HG03097 (cell line): ENCODE results near the gene PLCH2.

Experiments used
- ATAC-seq: cut with Tn5 transposase; IDR thresholded peaks from one replicate; pipeline ENCODE4 v1.9.1; 2021; ENCODE audit not compliant: unreplicated experiment, low FRiP score

Gene PLCH2, protein sequence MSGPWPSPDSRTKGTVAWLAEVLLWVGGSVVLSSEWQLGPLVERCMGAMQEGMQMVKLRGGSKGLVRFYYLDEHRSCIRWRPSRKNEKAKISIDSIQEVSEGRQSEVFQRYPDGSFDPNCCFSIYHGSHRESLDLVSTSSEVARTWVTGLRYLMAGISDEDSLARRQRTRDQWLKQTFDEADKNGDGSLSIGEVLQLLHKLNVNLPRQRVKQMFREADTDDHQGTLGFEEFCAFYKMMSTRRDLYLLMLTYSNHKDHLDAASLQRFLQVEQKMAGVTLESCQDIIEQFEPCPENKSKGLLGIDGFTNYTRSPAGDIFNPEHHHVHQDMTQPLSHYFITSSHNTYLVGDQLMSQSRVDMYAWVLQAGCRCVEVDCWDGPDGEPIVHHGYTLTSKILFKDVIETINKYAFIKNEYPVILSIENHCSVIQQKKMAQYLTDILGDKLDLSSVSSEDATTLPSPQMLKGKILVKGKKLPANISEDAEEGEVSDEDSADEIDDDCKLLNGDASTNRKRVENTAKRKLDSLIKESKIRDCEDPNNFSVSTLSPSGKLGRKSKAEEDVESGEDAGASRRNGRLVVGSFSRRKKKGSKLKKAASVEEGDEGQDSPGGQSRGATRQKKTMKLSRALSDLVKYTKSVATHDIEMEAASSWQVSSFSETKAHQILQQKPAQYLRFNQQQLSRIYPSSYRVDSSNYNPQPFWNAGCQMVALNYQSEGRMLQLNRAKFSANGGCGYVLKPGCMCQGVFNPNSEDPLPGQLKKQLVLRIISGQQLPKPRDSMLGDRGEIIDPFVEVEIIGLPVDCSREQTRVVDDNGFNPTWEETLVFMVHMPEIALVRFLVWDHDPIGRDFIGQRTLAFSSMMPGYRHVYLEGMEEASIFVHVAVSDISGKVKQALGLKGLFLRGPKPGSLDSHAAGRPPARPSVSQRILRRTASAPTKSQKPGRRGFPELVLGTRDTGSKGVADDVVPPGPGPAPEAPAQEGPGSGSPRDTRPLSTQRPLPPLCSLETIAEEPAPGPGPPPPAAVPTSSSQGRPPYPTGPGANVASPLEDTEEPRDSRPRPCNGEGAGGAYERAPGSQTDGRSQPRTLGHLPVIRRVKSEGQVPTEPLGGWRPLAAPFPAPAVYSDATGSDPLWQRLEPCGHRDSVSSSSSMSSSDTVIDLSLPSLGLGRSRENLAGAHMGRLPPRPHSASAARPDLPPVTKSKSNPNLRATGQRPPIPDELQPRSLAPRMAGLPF (N-terminal part only)

DNA sequence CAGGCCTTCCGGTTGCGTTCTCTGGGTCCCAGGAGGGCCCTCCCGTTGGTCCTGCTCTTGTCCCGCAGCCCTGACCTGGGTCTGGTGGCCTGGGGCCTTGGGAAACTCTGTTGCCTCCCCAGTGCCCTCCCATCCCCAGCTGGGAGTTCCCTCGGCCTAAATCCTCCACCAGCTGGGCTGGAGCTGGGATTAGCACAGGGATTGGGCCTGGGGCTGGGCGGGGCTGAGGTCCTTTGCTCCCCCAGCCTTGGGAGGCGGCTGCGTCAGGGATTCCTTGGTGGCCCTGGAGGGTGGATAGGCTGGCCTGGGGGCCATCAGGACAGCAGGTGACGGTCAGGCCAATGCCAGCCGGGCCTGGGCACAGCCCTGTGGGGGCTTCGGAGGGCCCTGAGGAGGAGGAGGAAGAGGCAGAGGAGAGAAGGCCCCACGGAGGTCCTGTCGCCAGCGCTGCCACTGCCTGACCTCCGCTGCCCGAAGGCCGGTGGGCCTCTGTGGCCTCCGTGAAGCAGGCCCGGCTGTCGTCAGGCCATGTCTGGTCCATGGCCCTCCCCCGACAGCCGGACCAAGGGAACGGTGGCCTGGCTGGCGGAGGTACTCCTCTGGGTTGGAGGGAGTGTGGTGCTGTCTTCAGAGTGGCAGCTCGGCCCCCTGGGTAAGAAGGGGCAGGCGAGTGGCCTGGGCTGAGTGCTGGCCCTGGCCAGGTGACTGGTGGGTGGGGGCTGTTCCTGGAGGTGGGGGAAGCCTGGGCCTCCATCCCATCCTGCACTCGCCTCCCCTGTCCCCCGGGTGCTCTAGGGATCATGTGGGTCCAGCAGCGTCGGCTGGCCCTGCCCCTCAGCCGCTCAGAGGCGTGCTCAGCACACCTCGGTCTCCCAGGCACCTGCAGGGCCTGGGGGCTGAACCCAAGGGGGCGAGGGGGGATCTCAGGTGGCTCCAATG lies at the start of gene PLCH2:
TSS of gene PLCH2 (plus strand) at position 229 of the 939 bp plus-strand sequence. CDS start at position 529, 300 bp downstream.
- no peak for ATAC-seq

DNA sequence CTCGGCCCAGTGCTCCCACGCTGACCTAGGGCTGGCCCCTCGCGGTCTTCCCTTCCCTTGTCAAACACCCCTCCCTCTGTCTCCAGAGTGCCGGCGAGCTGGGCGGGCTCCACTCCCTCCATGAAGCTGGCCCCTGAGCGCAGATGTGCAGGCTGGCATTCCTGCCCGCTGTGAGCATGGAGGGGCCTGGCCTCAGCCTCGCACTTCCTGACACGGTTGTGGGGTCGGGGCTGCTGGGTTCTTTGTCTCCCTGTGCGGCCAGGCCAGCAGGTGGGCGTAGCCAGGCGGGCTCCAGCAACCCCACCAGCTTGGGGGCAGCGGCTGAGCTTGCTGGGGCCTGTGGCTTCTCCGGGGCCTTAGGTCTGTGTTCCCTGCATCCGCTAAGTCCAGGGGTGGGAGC lies 49.5 kb upstream of the PLCH2 start:
- ATAC-seq: no peak

DNA sequence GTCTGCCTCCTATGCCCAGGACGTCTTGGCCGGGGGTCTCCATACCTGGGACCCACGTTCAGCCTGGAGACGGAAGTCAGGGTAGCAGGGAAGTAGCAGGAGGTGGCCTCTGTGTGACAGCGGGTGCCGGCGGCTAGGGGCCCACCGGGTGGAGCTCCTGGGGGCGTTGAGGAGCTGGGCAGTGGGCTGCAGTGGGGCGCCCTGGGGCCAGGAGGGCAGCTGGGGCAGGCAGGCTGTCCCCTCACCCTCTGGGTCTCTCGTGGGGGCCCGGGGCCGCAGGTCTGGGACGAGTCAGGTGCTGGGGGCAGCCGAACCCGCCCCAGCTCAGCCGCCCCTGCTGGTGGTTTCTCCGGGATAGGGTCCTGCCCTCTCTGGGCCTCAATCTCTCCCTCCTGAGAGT lies 49.0 kb upstream of the PLCH2 start:
- ATAC-seq: no peak

DNA sequence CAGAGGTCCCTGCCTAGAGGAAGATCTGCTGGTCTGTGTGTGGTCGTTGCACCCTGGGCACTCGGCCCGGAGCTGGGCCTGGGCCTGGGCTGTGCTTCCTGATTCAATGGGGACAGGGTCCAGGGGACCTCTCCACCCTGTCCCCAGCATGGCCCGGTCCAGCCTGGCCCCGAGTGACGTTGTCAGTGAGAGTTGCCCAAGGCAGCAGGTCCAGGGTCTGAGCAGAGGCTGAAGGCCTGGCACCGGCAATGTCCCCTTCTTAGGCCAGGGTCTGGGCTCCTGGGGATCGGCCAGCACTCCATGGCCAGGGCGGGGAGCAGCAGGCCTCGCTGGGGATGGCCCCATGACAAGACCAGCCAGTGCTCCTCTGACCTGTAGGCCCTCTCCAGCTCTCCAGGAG lies 48.1 kb upstream of the PLCH2 start:
- no peak for ATAC-seq

DNA sequence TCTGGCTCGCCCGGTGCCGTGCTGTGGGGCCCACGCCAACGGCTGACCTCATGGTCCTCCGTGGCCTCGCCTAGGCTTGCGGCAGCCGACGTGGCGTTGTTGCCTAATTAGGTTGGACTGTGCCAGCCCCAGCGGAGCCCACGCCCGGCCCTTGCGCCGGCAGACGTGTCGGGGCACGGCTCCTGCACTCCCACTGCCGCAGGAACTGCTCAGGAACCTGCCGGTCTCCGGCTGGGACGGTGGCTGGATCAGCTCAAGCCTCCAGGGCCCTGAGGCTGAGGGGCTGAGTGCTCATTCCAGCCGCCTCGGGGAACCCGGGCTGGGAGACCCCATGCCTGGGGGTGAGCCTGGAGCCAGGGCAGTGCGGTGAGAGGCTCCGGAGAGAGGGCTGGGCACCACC lies 47.6 kb upstream of the PLCH2 start:
- no peak for ATAC-seq

DNA sequence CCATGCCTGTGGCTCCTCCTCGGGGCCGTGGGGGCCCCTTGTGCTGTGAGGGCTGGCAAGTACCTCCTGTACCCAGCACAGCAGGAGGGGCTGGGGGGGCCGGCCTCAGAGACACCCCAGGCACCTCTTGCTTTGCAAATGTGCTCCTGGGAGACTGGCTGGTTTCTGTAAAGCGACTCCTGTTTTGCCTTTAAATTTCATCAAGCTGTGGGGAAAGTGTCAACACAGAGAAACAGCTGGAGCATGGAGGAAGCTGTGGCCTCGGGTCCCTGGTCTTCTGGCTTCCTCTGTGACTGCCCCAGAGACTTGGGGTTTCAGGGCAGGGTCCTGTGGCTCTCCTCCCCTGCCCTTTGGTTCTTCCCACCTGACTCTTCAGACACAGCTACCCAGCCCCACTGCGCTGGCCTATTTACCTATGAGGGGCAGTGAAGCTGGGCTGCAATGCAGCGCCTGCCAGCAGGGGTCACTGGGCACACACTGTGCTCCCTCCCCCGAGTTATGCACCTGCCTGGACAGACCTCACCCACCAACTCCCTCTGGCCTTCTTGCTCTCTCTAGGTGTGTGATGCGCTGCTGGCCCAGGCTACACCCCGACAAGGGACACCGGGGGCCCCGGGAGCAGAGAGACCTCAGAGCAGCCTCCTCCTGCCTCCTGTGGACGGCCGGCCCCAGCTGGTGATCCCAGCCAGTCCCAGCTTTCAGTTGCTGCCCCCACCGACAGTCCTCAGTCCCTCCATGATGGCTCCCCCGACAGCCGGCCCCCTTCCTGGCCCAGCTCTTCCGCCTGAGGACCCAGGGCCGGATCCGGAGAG lies 46.1 kb upstream of the PLCH2 start:
- no peak for ATAC-seq

DNA sequence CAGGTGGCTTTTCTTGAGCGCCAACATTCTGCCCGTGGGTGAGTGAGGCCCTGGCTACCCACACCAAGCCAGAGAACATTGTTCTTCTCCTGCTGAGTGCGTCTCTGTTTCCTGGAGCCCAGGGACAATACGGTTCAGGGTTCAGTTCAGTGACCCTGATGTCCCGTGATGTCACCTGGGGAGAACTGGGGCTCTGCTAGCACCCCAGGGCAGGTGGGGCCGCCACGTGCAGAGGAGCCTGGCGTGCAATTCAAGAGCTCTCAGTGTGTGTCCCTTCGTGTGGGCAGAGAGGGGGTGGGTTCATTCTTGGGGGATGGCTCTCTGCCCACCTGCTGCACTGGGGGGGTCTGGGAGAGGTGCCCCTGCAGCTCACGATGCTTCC lies 45.5 kb upstream of the PLCH2 start:
- no peak for ATAC-seq

DNA sequence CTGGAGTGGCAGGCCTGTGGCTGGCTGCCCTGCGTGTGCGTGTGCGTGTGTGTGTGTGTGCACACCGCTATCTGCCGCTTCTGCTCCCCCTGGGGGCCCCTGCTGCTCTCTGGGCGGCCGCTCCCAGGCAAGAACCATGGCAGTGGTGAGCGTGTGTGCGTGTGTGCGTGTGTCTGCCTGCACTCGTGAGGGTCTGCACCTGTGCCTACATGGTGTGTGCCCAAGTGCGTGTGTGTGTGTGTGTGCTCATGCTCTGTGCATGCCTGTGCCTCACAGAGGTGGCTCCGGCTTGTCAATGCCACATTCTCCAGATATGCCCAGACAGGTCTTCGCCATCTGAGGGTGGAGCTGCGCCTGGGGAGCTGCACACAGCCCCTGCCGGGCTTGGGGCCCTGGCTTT lies 45.0 kb upstream of the PLCH2 start:
- no peak for ATAC-seq

DNA sequence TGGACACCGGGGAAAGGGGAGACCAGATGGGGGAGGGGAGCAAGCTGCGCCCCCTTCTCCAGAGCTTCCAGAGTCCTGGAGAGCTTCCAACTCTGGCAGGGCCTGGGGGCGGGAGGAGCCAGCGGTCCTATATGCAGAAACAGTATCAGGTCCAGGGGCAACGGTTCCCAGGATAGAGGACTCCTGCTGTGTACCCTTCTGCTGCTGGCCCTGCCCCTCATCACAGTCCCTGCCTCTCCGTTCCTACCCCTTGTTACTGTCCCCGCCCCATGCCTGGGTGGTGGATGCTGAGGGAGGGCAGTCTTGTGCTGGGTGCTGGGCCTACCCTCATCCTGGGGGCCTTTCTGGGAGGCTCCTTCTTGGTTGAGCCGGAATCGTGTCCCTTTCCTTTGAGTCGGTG lies 44.6 kb upstream of the PLCH2 start:
- ATAC-seq: no peak

DNA sequence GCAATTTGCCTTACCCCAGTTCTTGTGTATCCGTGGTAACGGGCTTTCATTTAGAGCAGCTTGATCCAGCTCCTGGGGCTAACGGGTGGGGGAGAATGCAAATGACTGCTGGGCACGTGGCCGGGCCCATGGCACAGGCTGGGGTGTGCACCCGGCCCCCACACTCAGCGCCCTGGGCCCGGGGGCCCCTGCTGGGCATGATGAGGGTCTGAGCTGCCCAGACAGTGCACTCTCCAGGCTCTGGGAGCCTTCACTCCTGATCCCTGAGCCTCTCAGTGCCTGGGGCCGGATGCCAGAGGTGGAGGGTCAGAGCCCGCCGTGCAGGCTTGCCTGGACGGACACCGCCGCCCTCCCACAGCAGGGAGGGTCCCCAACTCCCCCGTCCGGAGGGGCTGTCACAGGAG lies 43.6 kb upstream of the PLCH2 start:
- ATAC-seq: no peak

DNA sequence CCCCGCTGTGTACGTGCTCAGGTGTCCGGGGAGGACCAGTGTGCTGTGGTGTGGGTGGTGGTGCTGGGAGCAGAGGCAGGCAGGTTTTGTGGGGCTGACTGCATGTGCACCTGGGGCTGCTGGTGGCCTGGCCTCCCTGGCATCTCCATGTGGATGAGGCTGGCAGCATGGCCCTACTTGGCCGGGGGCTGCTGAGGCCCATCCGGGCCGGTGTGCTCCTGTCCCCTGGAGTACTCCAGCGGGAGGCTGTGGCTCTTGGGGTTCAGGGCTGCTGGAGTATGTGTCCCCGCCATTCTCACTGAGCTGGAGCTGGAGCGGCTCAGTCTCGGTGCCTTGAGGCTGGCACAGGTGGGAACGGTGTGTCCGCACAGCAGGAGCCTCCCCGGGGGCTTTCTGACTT lies 42.9 kb upstream of the PLCH2 start:
- ATAC-seq: no peak

DNA sequence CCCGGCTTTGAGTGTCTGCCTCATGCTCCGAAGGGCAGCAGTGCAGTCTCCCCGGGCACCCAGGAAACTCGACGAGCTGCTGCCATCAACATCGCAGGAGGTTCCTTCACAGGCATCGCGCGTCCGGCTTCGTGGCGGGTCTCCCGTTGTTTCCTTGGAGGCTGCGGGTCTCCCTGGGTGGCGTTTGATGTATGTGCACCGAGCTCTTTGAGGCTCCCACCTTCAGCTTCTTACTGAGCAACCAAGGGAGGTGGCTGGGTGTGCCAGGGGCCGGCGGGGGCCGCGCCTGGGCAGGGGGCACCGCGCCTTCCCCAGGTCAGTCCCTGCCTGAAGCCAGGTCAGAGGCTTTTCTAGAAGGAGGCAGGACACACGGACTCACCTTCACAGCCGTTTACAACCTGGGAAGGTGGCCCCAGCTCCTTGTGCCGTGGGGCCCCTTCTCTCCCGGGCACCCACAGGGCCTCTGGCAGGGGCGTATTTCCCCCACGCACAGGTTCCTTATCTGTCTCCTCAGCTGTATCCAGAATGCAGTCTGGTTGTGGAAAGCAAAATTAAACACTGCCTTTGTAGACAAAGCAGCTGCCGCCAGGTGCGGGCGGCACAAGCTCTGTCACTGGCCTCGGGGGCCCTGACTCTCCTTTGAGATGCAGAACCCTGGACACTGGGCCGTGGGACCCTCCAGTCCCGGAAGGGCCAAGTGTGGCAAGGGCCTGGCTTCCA lies 42.0 kb upstream of the PLCH2 start:
- no peak for ATAC-seq

DNA sequence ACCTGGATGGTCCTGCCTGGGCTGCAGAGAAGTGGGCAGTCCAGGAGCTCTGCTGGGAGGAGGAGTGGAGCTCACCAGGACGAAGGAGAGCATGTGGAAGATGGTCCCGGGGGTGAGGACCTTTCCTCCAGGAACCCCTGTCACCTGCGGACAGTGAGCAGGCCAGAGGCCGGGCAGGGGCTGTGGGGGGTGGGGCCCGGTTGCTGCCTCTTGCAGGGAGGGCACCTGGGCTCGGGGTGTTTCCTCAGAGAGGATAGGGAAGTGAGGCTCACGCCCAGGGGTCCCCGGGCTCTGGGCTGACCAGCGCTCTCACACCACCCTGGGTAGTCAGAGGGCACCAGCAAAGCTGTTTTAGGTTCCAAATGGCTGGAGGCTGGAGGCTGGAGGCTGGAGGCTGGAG lies 41.0 kb upstream of the PLCH2 start:
- ATAC-seq: no peak

DNA sequence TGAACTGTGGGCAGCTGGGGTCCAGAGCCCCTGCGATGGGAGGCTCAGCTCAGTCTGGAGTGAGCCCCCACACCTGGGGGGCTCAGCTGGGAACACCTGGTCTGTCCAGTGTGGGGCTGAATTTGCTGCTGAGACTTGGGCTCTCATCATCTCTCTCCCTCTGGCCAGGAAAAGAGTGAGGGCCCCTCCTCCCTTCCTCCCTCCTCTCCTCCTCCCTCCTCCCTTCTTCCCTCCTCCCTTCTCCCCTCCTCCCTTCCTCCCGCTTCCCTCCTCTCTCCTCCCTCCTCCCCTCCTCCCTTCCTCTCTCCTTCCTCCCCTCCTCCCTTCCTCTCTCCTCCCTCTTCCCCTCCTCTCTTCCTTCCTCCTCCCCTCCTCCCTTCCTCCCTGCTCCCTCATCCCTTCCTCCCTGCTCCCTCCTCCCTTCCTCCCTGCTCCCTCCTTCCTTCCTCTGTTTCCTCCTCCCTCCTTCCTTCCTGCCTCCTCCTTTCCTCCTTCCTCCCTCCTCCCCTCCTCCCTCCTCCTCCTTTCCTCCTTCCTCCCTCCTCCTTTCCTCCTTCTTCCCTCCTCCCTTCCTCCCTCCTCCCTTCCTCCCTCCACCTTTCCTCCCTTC lies 40.2 kb upstream of the PLCH2 start:
- no peak for ATAC-seq

DNA sequence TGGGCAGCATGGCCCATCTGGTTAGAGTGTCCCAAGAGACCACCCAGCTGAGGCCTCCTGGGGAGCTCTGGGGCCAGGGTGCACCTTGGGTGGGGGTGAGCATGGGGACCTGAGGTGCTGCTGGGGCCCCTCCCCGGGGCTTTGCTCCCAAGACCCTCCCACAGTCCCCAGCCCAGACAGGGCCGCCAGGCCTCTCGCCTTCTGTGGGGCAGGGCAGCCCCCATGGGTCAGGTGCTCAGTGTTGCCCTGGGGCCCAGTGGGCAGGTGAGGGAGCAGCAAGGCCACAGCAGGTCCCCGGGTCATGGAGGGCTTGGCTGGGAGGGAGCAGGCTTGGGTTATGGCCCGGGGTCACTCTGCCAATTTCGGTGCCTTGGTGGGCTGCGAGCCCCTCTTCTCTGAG lies 39.2 kb upstream of the PLCH2 start:
- ATAC-seq: no peak

DNA sequence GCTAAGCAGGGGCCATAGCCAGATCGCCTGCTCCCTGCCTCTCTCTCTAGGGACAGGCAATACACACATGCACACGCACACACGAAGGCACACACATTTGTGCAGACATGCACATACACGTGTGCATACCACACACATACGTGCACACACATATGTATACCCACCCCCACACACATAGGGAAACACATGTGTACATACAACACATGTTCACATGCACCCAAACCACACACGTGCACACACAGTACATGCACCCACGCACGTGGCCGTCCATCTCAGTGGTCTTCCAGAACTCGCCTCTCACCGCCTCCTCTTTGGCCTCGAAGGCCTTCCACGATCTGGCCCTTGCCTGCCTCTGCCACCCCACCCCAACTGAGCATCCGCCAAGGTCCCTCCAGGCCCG lies 38.5 kb upstream of the PLCH2 start:
- ATAC-seq: no peak

DNA sequence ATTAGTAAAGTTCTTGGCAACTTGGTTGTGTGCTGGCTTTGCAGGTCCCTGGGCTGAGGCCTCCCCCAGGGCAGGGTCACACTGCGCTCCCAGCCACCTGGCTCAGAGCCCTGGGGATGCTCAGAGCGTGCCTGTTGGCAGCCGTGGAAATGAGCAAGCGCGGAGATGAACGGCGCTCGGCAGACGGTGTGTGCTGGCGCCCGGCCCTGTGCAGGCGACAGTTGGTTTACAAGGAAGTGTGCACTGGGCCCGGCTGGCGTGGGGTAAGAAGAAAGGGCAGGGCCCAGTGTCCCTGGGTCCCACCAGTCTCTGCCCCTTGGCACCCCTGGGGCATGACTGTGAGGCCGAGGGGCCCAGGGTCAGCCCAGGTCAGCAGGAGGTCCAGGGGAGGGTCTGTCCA lies 38.1 kb upstream of the PLCH2 start:
- no peak for ATAC-seq

DNA sequence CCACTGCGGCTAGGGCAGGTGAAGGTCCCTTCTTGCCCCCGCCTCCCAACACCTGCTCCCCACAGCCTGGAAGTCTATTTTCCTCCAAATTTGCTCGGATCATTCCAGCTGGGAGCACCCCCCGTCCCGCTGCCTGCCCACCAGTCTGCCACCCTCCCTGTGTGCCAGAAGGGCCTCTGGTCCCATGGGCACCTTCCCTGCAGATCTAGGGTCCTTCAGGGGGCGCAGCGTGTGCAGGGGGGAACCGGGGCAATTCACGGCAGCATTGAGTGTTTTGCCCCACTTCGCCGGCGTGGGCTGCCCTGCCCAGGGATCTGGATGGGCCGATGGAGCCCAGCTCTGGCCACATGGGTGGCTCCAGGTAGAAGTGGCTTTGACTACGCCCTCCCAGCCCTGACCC lies 37.4 kb upstream of the PLCH2 start:
- ATAC-seq: no peak
